Endothelial cell of hepatic sinusoid (primary cell): Measurements from ENCODE around the gene ENPP5.

Experiments used
- in situ Hi-C: cut with HindIII; loops from 2 replicates; pipeline ENCODE4 v1.10.0; 2017; ENCODE audit warnings: low sequenced_read_pairs

Gene ENPP5

GRCh38 chr6:46115634-46116033 lies 55.1 kb downstream of the ENPP5 start:
- in situ Hi-C loops: no loop called here

DNA sequence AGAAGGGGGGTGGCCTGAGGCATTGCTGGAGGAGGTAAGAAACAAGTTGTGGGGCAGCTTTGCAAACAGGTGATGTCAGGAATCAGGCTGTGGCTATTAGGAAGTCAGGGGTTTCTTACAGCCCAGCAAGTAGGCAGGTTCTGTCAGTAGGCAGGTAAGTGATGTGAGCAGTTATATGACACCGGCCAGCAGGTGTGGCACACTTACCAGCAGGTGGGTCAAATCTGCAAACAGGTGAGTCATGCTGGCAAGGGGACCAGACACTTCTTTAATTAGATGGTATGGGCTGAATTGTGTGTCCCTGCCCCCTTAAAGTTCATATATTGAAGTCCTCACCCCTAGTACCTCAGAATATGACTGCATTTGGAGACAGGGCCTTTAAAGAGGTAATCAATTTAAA lies 57.4 kb downstream of the ENPP5 start:
- in situ Hi-C loops: no loop called here
